ENCODE results near the gene FOXR1. TPM values are rescaled to one million over a fixed set of nuclear protein-coding genes. Genes with fewer than 3 reads are reported as not detected.

The FOXR1 gene
- total and polyA plus RNA-seq, 3 experiments from 2014 or later, result not detected

- Histone ChIP-seq H3K27me3 (ENCODE audit: insufficient read depth, low read length, poor library complexity, severe bottlenecking) (no peaks in the 10 kb centered on the region), H3K4me3 (ENCODE audit: low read length) (no peak overlapping the region), H3K9me3 (ENCODE audit: low read length) (no peaks in the 10 kb centered on the region), H3K4me1 (ENCODE audit: insufficient read depth, low read length) (peaks cover 20% of the 10 kb centered on the region), H3K36me3 (ENCODE audit: insufficient read depth, low read length) (peaks cover 19% of the 10 kb centered on the region), H3K27ac (ENCODE audit: low read depth, low read length) (no peak overlapping the region)
- H3K4me1 Mint-ChIP-seq, result peaks cover 34 to 51% (median 37%) of the 10 kb centered on the region in 3 donors
- peaks cover 0 to 81% (median 14%) of the 10 kb centered on the region in 3 donors for H3K36me3 Mint-ChIP-seq
- H3K9me3 Mint-ChIP-seq, result no peaks in the 10 kb centered on the region
- peaks cover 0 to 3% of the 10 kb centered on the region in 2 donors for H3K27me3 Mint-ChIP-seq
- POLR2A ChIA-PET, result interaction anchor here (0.6 kb wide), 1 partner anchor 566 kb away, joined by 5 read pairs; no protein-coding TSS in a partner anchor
- H3K4me3 Mint-ChIP-seq, result peak overlapping the region in 2 of 7 donors; percentile 36 to 78
- CTCF ChIA-PET, result no interaction called here
- no peak for DNase-seq
- H3K27ac Mint-ChIP-seq, result peak overlapping the region in 3 of 8 donors; percentile 22 to 54 (median 42)
These were observed 29.3 kb downstream of the FOXR1 start for GRCh38 chr11:119000906-119001305.

DNA sequence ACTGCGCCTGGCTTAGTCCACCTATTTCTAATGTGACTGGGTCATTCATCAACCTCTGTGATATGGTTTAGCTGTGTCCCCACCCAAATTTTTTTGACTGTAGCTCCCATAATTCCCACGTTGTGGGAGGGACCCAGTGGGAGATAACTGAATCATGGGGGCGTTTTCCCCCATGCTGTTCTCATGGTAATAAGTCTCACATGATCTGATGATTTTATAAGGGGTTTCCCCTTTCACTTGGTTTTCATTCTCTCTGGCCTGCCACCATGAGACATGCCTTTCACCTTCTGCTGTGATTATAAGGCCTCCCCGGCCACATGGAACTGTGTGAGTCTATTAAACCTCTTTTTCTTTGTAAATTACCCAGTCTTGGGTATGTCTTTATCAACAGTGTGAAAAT is 35.1 kb downstream of the FOXR1 start:
- Mint-ChIP-seq H3K27me3 (no peaks in the 10 kb centered on the region), H3K4me3 (no peak overlapping the region), H3K27ac (peak overlapping the region in 1 of 8 donors; percentile 45), H3K4me1 (peaks cover 0 to 9% (median 9%) of the 10 kb centered on the region in 3 donors), H3K9me3 (no peaks in the 10 kb centered on the region), H3K36me3 (peaks cover 0 to 78% (median 23%) of the 10 kb centered on the region in 3 donors)
- ChIA-PET POLR2A (no interaction called here), CTCF (interaction anchor here (0.7 kb wide), 1 partner anchor 401 kb away, joined by 3 read pairs; no protein-coding TSS in a partner anchor)
- no peaks in the 10 kb centered on the region for H3K4me1 ChIP-seq (ENCODE audit: insufficient read depth, low read length)
- no peak overlapping the region for H3K4me3 ChIP-seq (ENCODE audit: low read length)
- no peak for DNase-seq
- H3K9me3 ChIP-seq (ENCODE audit: low read length), result no peaks in the 10 kb centered on the region
- H3K36me3 ChIP-seq (ENCODE audit: insufficient read depth, low read length), result peaks cover 29% of the 10 kb centered on the region
- H3K27ac ChIP-seq (ENCODE audit: low read depth, low read length), result no peak overlapping the region
- H3K27me3 ChIP-seq (ENCODE audit: insufficient read depth, low read length, poor library complexity, severe bottlenecking), result no peaks in the 10 kb centered on the region

DNA sequence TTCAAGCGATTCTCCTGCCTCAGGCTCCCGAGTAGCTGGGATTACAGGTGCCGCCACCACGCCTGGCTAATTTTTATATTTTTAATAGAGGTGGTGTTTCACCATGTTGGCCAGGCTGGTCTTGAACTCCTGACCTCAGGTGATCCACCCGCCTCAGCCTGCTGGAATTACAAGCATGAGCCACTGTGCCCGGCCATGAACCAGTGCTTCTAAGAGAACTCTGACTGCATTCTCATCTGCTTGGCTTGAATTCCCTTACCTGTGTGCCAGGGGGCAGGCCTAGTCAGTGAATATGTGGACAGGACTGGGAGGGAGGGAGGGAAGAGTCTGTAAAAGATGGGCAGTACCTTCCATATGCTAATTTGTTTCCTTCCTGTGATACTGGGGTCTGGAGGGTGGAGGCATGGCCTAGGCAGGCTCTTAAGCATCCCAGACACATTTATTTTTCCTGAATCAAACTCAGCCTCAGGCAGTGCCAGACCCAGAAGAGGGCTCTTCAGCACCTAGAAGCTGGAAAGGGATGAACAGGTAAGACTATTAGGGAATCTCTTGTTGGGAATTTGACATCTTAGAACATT is 40.0 kb downstream of the FOXR1 start:
- Histone ChIP-seq H3K9me3 (ENCODE audit: low read length) (no peaks in the 10 kb centered on the region), H3K4me3 (ENCODE audit: low read length) (no peak overlapping the region), H3K36me3 (ENCODE audit: insufficient read depth, low read length) (peaks cover 62% of the 10 kb centered on the region), H3K27ac (ENCODE audit: low read depth, low read length) (no peak overlapping the region), H3K27me3 (ENCODE audit: insufficient read depth, low read length, poor library complexity, severe bottlenecking) (no peaks in the 10 kb centered on the region), H3K4me1 (ENCODE audit: insufficient read depth, low read length) (peaks cover 10% of the 10 kb centered on the region)
- ChIA-PET POLR2A (no interaction called here), CTCF (no interaction called here)
- H3K27ac Mint-ChIP-seq, result peak overlapping the region in 4 of 8 donors; percentile 22 to 75 (median 56)
- no peak overlapping the region for H3K4me3 Mint-ChIP-seq
- peaks cover 7 to 26% (median 22%) of the 10 kb centered on the region in 3 donors for H3K4me1 Mint-ChIP-seq
- no peak for DNase-seq
- peaks cover 15 to 85% (median 22%) of the 10 kb centered on the region in 3 donors for H3K36me3 Mint-ChIP-seq
- H3K9me3 Mint-ChIP-seq, result no peaks in the 10 kb centered on the region
- H3K27me3 Mint-ChIP-seq, result no peaks in the 10 kb centered on the region

DNA sequence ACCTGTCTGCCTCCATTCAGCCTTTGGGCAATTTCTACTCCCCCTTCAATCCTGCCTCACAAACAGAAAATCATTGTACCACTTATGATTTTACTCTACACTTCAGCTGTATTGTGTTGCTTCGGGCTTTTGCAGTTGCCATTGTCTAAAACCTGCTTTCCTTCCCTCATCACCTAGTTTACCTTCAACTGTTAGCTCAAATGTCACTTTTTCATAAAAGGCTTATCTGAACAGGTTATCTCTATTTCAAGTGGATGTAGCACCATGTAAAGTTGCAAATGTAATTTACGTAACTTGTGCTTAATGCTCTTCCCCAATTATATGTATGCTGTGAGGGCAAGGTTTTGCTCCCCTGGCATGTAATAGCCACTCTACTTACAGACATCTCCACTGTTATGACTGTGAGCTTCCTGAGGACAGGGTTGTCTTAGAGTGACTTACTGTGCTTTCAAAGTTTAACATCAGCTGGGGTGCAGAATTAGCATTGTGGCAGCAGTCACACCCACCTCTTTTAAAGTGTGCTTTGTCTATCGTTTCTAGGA is 41.1 kb downstream of the FOXR1 start:
- H3K36me3 Mint-ChIP-seq, result peaks cover 15 to 85% (median 17%) of the 10 kb centered on the region in 3 donors
- H3K27me3 Mint-ChIP-seq, result no peaks in the 10 kb centered on the region
- peak overlapping the region in 3 of 8 donors; percentile 40 to 65 (median 45) for H3K27ac Mint-ChIP-seq
- H3K4me3 Mint-ChIP-seq, result no peak overlapping the region
- Histone ChIP-seq H3K9me3 (ENCODE audit: low read length) (no peaks in the 10 kb centered on the region), H3K27ac (ENCODE audit: low read depth, low read length) (no peak overlapping the region), H3K4me3 (ENCODE audit: low read length) (no peak overlapping the region), H3K27me3 (ENCODE audit: insufficient read depth, low read length, poor library complexity, severe bottlenecking) (no peaks in the 10 kb centered on the region), H3K4me1 (ENCODE audit: insufficient read depth, low read length) (peaks cover 21% of the 10 kb centered on the region), H3K36me3 (ENCODE audit: insufficient read depth, low read length) (peaks cover 61% of the 10 kb centered on the region)
- ChIA-PET POLR2A (interaction anchor here (0.9 kb wide), 1 partner anchor 9 kb away, joined by 4 read pairs; no protein-coding TSS in a partner anchor), CTCF (interaction anchor here (1.3 kb wide), 1 partner anchor 83 kb away, joined by 3 read pairs; no protein-coding TSS in a partner anchor)
- H3K4me1 Mint-ChIP-seq, result peaks cover 13 to 34% (median 30%) of the 10 kb centered on the region in 3 donors
- H3K9me3 Mint-ChIP-seq, result no peaks in the 10 kb centered on the region
- no peak for DNase-seq

- Histone ChIP-seq H3K27me3 (ENCODE audit: insufficient read depth, low read length, poor library complexity, severe bottlenecking) (no peaks in the 10 kb centered on the region), H3K4me3 (ENCODE audit: low read length) (no peak overlapping the region), H3K36me3 (ENCODE audit: insufficient read depth, low read length) (peaks cover 57% of the 10 kb centered on the region), H3K4me1 (ENCODE audit: insufficient read depth, low read length) (peaks cover 21% of the 10 kb centered on the region), H3K27ac (ENCODE audit: low read depth, low read length) (no peak overlapping the region), H3K9me3 (ENCODE audit: low read length) (no peaks in the 10 kb centered on the region)
- peak overlapping the region in 3 of 7 donors; percentile 2 to 63 (median 19) for H3K4me3 Mint-ChIP-seq
- no peak for DNase-seq
- peaks cover 20 to 43% (median 38%) of the 10 kb centered on the region in 3 donors for H3K4me1 Mint-ChIP-seq
- CTCF ChIA-PET, result interaction anchor here (1.0 to 1.3 kb wide), 2 partner anchors 20 to 85 kb away, joined by 3 to 4 read pairs; no protein-coding TSS in a partner anchor
- peaks cover 15 to 84% (median 17%) of the 10 kb centered on the region in 3 donors for H3K36me3 Mint-ChIP-seq
- POLR2A ChIA-PET, result interaction anchor here (0.6 to 1.3 kb wide), 4 partner anchors 14 to 86 kb away, joined by 3 to 6 read pairs (median 4); partner anchors contain the start of gene HYOU1
- peak overlapping the region in 5 of 8 donors; percentile 17 to 97 (median 29) for H3K27ac Mint-ChIP-seq
- peaks cover 0 to 2% of the 10 kb centered on the region in 2 donors for H3K27me3 Mint-ChIP-seq
- no peaks in the 10 kb centered on the region for H3K9me3 Mint-ChIP-seq
These were observed 42.8 kb downstream of the FOXR1 start for GRCh38 chr11:119014209-119014924.

- DNase-seq, result no peak
- no peaks in the 10 kb centered on the region for H3K9me3 ChIP-seq (ENCODE audit: low read length)
- Mint-ChIP-seq H3K9me3 (no peaks in the 10 kb centered on the region), H3K36me3 (peaks cover 15 to 83% (median 16%) of the 10 kb centered on the region in 3 donors), H3K27ac (peak overlapping the region in 7 of 8 donors; percentile 52 to 100 (median 72)), H3K27me3 (peaks cover 0 to 2% of the 10 kb centered on the region in 2 donors), H3K4me3 (peak overlapping the region in 3 of 7 donors; percentile 15 to 73 (median 19)), H3K4me1 (peaks cover 26 to 50% (median 45%) of the 10 kb centered on the region in 3 donors)
- POLR2A ChIA-PET, result interaction anchor here (0.6 to 1.4 kb wide), 5 partner anchors 15 to 87 kb away, joined by 3 to 8 read pairs (median 3); partner anchors contain the start of gene HYOU1
- peaks cover 28% of the 10 kb centered on the region for H3K4me1 ChIP-seq (ENCODE audit: insufficient read depth, low read length)
- no peaks in the 10 kb centered on the region for H3K27me3 ChIP-seq (ENCODE audit: insufficient read depth, low read length, poor library complexity, severe bottlenecking)
- CTCF ChIA-PET, result interaction anchor here (1.0 to 1.9 kb wide), 2 partner anchors 17 to 19 kb away, joined by 4 to 8 read pairs; partner anchors contain the start of gene CENATAC
- no peak overlapping the region for H3K27ac ChIP-seq (ENCODE audit: low read depth, low read length)
- peaks cover 54% of the 10 kb centered on the region for H3K36me3 ChIP-seq (ENCODE audit: insufficient read depth, low read length)
- H3K4me3 ChIP-seq (ENCODE audit: low read length), result no peak overlapping the region
These were observed 43.6 kb downstream of the FOXR1 start for GRCh38 chr11:119015054-119015611.

DNA sequence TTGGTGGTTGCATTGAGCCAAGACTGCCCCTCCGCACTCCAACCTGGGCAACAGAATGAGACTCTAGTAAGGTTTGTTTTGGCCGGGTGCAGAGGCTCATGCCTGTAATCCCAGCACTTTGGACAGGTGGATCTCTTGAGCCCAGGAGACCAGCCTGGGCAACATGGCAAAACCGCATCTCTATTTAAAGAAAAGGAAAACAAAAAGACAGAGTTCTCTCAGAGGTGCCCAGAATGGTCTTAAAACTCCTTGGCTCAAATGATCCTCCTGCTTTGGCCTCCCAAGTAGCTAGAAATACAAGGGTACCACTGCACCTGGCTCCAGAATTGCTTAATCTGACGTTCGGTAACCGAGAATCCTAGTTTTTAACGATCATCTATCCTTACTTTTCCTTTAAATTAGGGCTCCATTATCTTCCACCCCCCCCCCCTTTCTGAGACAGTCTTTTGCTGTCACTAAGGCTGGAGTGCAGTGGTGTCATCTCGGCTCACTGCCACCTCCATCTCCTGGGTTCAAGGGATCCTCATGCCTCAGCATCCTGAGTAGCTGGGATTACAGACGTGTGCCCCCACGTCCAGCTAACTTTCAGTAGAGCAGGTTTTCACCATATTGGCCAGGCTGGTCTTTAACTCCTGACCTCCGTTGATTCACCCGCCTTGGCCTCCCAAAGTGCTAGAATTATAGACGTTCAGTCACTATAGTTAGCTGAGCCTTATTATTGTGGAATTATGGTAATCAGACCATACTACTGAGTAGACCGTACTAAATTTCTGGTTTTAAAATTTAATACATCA is 44.9 kb downstream of the FOXR1 start:
- peak overlapping the region; percentile 50 to 100 (median 98) for H3K27ac Mint-ChIP-seq
- H3K27me3 Mint-ChIP-seq, result peaks cover 0 to 2% of the 10 kb centered on the region in 2 donors
- Histone ChIP-seq H3K9me3 (ENCODE audit: low read length) (no peaks in the 10 kb centered on the region), H3K4me1 (ENCODE audit: insufficient read depth, low read length) (peaks cover 35% of the 10 kb centered on the region), H3K27ac (ENCODE audit: low read depth, low read length) (peak overlapping the region; percentile 94), H3K4me3 (ENCODE audit: low read length) (no peak overlapping the region), H3K36me3 (ENCODE audit: insufficient read depth, low read length) (peaks cover 52% of the 10 kb centered on the region), H3K27me3 (ENCODE audit: insufficient read depth, low read length, poor library complexity, severe bottlenecking) (no peaks in the 10 kb centered on the region)
- peaks cover 9 to 82% (median 17%) of the 10 kb centered on the region in 3 donors for H3K36me3 Mint-ChIP-seq
- DNase-seq, result no peak
- peaks cover 32 to 60% (median 53%) of the 10 kb centered on the region in 3 donors for H3K4me1 Mint-ChIP-seq
- peak overlapping the region in 6 of 7 donors; percentile 32 to 99 (median 86) for H3K4me3 Mint-ChIP-seq
- POLR2A ChIA-PET, result interaction anchor here (0.6 to 1.4 kb wide), 6 partner anchors 14 to 201 kb away, joined by 3 to 12 read pairs (median 3); no protein-coding TSS in a partner anchor
- CTCF ChIA-PET, result interaction anchor here (1.9 kb wide), 1 partner anchor 19 kb away, joined by 8 read pairs; the partner anchor contains the start of gene CENATAC
- no peaks in the 10 kb centered on the region for H3K9me3 Mint-ChIP-seq
